CD4-positive, alpha-beta memory T cell (primary cell): ENCODE data around the gene CCNC. TPM values are rescaled to one million over a fixed set of nuclear protein-coding genes. Genes with fewer than 3 reads are reported as not detected.

ENCODE experiments used
- CTCF ChIA-PET: fragments of 350-600 bp; sonication (Branson Sonifier 250); formaldehyde crosslinking; loops from one replicate; lab custom pipeline; 2021; ENCODE audit warnings: inconsistent platforms; ENCODE audit not compliant: partially characterized antibody; lab: Charles Lee
- POLR2A ChIA-PET: fragments of 350-600 bp; sonication (Branson Sonifier 250); formaldehyde crosslinking; loops from one replicate; lab custom pipeline; 2021; ENCODE audit not compliant: partially characterized antibody; lab: Charles Lee
- DNase-seq, 5 donors: peaks; one replicate each; pipeline versions ENCODE4 v3.0.0 to v3.0.0-alpha.2; 2020 to 2022; ENCODE audit warnings: mixed read lengths in 1 of 5
- H3K27ac ChIP-seq: one replicate; pipeline ENCODE4 v1.7.0; 2013; ENCODE audit warnings: low read depth, low read length
- H3K27me3 ChIP-seq: 2 replicates; pipeline ENCODE4 v1.7.0; 2013; ENCODE audit warnings: mild to moderate bottlenecking, low read length, moderate library complexity; ENCODE audit not compliant: insufficient read depth
- H3K36me3 ChIP-seq: 2 replicates; pipeline ENCODE4 v1.7.0; 2013; ENCODE audit warnings: mild to moderate bottlenecking, low read length, moderate library complexity; ENCODE audit not compliant: insufficient read depth
- H3K4me1 ChIP-seq: 2 replicates; pipeline ENCODE4 v1.7.0; 2013; ENCODE audit warnings: mild to moderate bottlenecking, low read length, moderate library complexity; ENCODE audit not compliant: insufficient read depth
- H3K4me3 ChIP-seq, 2 donors: one replicate each; pipeline ENCODE4 v1.7.0; 2013; ENCODE audit warnings: low read length in 2 of 2, mild to moderate bottlenecking in 1 of 2
- H3K9me3 ChIP-seq, 2 donors: one replicate each; pipeline ENCODE4 v1.7.0; 2013; ENCODE audit warnings: low read length in 2 of 2, control low read depth in 1 of 2; ENCODE audit not compliant: control insufficient read depth in 1 of 2
- H3K27ac Mint-ChIP-seq, 7 donors: one replicate each; pipeline ENCODE4 v1.8.0; 2020 to 2021; ENCODE audit warnings: mixed read lengths in 7 of 7, mild to moderate bottlenecking in 6 of 7, inconsistent platforms in 3 of 7, moderate library complexity in 3 of 7
- H3K27me3 Mint-ChIP-seq, 2 donors: one replicate each; pipeline ENCODE4 v1.8.0; 2020 to 2021; ENCODE audit warnings: mixed read lengths in 2 of 2
- H3K36me3 Mint-ChIP-seq, 2 donors: one replicate each; pipeline ENCODE4 v1.8.0; 2020 to 2021; ENCODE audit warnings: mixed read lengths in 2 of 2, inconsistent platforms in 1 of 2, mild to moderate bottlenecking in 1 of 2
- H3K4me1 Mint-ChIP-seq, 4 donors: one replicate each; pipeline ENCODE4 v1.8.0; 2020 to 2021; ENCODE audit warnings: mixed read lengths in 4 of 4, mild to moderate bottlenecking in 1 of 4
- H3K4me3 Mint-ChIP-seq, 8 donors: one replicate each; pipeline ENCODE4 v1.8.0; 2020 to 2021; ENCODE audit warnings: mixed read lengths in 8 of 8, mild to moderate bottlenecking in 7 of 8, moderate library complexity in 6 of 8, inconsistent platforms in 3 of 8
- H3K9me3 Mint-ChIP-seq, 8 donors: one replicate each; pipeline ENCODE4 v1.8.0; 2020 to 2021; ENCODE audit warnings: mixed read lengths in 8 of 8, mild to moderate bottlenecking in 5 of 8, inconsistent platforms in 3 of 8, moderate library complexity in 1 of 8
- intact Hi-C: fragments of 100-400 bp; cut with micrococcal nuclease; formaldehyde crosslinking; loops from one replicate; pipeline ENCODE4 v1.15.1; 2023
- polyA plus RNA-seq, 2 donors: library from polyadenylated mRNA; unstranded; fragments of 300-500 nt; fragmentation: Illumina TruSeq; gene quantifications; one replicate each; pipeline ENCODE4 v1.2.3, GENCODE V29; 2021
- total RNA-seq, 2 experiments: library from RNA; stranded (reverse); gene quantifications; one replicate each; pipeline ENCODE4 v1.2.3, GENCODE V29; 2021

CCNC gene
- total and polyA plus RNA-seq, 4 experiments from 2014 or later = 41.3 to 76.6 (median 44.5) TPM

GRCh38 chr6:99501762-99502161 lies 66.7 kb downstream of the CCNC start:
- Mint-ChIP-seq H3K36me3 (peaks cover 35 to 38% of the 10 kb centered on the region in 2 donors), H3K4me3 (no peak overlapping the region), H3K27ac (no peak overlapping the region), H3K9me3 (no peaks in the 10 kb centered on the region), H3K4me1 (peaks cover 4 to 6% (median 4%) of the 10 kb centered on the region in 4 donors), H3K27me3 (no peaks in the 10 kb centered on the region)
- ChIA-PET POLR2A (no interaction called here), CTCF (no interaction called here)
- H3K9me3 ChIP-seq = no peaks in the 10 kb centered on the region
- no peaks in the 10 kb centered on the region for H3K4me1 ChIP-seq
- intact Hi-C loops = no loop called here
- H3K36me3 ChIP-seq = peaks cover 15% of the 10 kb centered on the region
- DNase-seq = no peak
- no peak overlapping the region for H3K27ac ChIP-seq
- no peak overlapping the region for H3K4me3 ChIP-seq
- no peaks in the 10 kb centered on the region for H3K27me3 ChIP-seq

GRCh38 chr6:99498421-99498820 lies 70.0 kb downstream of the CCNC start:
- intact Hi-C loops = loop anchor here (2.0 kb wide), 1 partner anchor 16 kb away; the partner anchor contains the start of gene USP45
- H3K9me3 Mint-ChIP-seq = no peaks in the 10 kb centered on the region
- Histone ChIP-seq H3K27me3 (no peaks in the 10 kb centered on the region), H3K4me3 (no peak overlapping the region), H3K36me3 (peaks cover 10% of the 10 kb centered on the region), H3K9me3 (no peaks in the 10 kb centered on the region), H3K4me1 (no peaks in the 10 kb centered on the region), H3K27ac (no peak overlapping the region)
- no peak for DNase-seq
- CTCF ChIA-PET = no interaction called here
- peaks cover 26 to 30% of the 10 kb centered on the region in 2 donors for H3K36me3 Mint-ChIP-seq
- peak overlapping the region in 5 of 7 donors; percentile 21 to 79 (median 67) for H3K27ac Mint-ChIP-seq
- H3K27me3 Mint-ChIP-seq = no peaks in the 10 kb centered on the region
- POLR2A ChIA-PET = no interaction called here
- H3K4me1 Mint-ChIP-seq = peaks cover 4 to 6% (median 4%) of the 10 kb centered on the region in 4 donors
- H3K4me3 Mint-ChIP-seq = peak overlapping the region in 2 of 8 donors; percentile 0 to 26

- intact Hi-C loops = no loop called here
- Mint-ChIP-seq H3K4me1 (peaks cover 10 to 17% (median 14%) of the 10 kb centered on the region in 4 donors), H3K9me3 (no peaks in the 10 kb centered on the region), H3K27ac (no peak overlapping the region), H3K27me3 (no peaks in the 10 kb centered on the region), H3K36me3 (peaks cover 11 to 12% of the 10 kb centered on the region in 2 donors), H3K4me3 (no peak overlapping the region)
- no peak for DNase-seq
- POLR2A ChIA-PET = interaction anchor here (0.9 to 1.4 kb wide), 2 partner anchors 13 to 95 kb away, joined by 3 read pairs; no protein-coding TSS in a partner anchor
- CTCF ChIA-PET = interaction anchor here (0.9 to 1.4 kb wide), 2 partner anchors 14 to 26 kb away, joined by 3 read pairs; no protein-coding TSS in a partner anchor
- peaks cover 10% of the 10 kb centered on the region for H3K4me1 ChIP-seq
- no peak overlapping the region for H3K27ac ChIP-seq
- no peaks in the 10 kb centered on the region for H3K9me3 ChIP-seq
- H3K27me3 ChIP-seq = no peaks in the 10 kb centered on the region
- no peak overlapping the region for H3K4me3 ChIP-seq
- no peaks in the 10 kb centered on the region for H3K36me3 ChIP-seq
Observed at GRCh38 chr6:99495466-99495865, 73.0 kb downstream of the CCNC start.

Other genes with a start within 250 kb of the CCNC start
- not detected for gene FAXC, start 219.0 kb downstream of the CCNC start, total RNA-seq
- not detected for gene FAXC, start 219.0 kb downstream of the CCNC start, polyA plus RNA-seq
- gene COQ3, start 174.5 kb downstream of the CCNC start, total RNA-seq = 1 to 10 TPM; 3.1 to 4.4 TPM
- 1 to 10 TPM; 6.5 to 9.6 TPM for gene COQ3, start 174.5 kb downstream of the CCNC start, polyA plus RNA-seq
- gene PNISR, start 143.4 kb downstream of the CCNC start, total RNA-seq = 100 to 1,000 TPM; 326 to 332 TPM
- 10 to 100 TPM; 67.6 to 72.6 TPM for gene PNISR, start 143.4 kb downstream of the CCNC start, polyA plus RNA-seq
- 10 to 100 TPM; 13.5 to 15.4 TPM for gene USP45, start 53.2 kb downstream of the CCNC start, total RNA-seq
- gene USP45, start 53.2 kb downstream of the CCNC start, polyA plus RNA-seq = 1 to 10 TPM; 3.7 to 4.2 TPM
- not detected for gene PRDM13, start 38.2 kb upstream of the CCNC start, total RNA-seq
- gene PRDM13, start 38.2 kb upstream of the CCNC start, polyA plus RNA-seq = not detected